Mesothelial cell of epicardium (in vitro differentiated cells): ENCODE results near the gene BORCS5. TPM values are rescaled to one million over a fixed set of nuclear protein-coding genes. Genes with fewer than 3 reads are reported as not detected.

Experiments
- DNase-seq, 2 experiments: peaks; one replicate each; pipeline ENCODE4 v3.0.0; 2021; ENCODE audit warnings: low spot score in 2 of 2; ENCODE audit not compliant: unreplicated experiment in 2 of 2
- H3K27ac Mint-ChIP-seq: 2 replicates; pipeline ENCODE4 v1.8.0; 2021; ENCODE audit warnings: mixed read lengths
- H3K27me3 Mint-ChIP-seq: 2 replicates; pipeline ENCODE4 v1.8.0; 2021; ENCODE audit warnings: low read depth, mixed read lengths
- H3K36me3 Mint-ChIP-seq: 2 replicates; pipeline ENCODE4 v1.8.0; 2021; ENCODE audit warnings: mixed read lengths
- H3K4me1 Mint-ChIP-seq: 2 replicates; pipeline ENCODE4 v1.8.0; 2021; ENCODE audit warnings: mixed read lengths
- H3K4me3 Mint-ChIP-seq: 2 replicates; pipeline ENCODE4 v1.8.0; 2021; ENCODE audit warnings: mild to moderate bottlenecking, moderate library complexity, mixed read lengths
- H3K9me3 Mint-ChIP-seq: 2 replicates; pipeline ENCODE4 v1.8.0; 2021; ENCODE audit warnings: mixed read lengths
- CTCF ChIP-seq: fragments of 200-600 bp; sonication (generic); IDR thresholded peaks from one replicate; pipeline ENCODE4 v1.5.0; 2021; ENCODE audit warnings: antibody characterized with exemption; ENCODE audit not compliant: unreplicated experiment
- total RNA-seq: library from RNA; stranded (reverse); gene quantifications from 3 replicates; pipeline ENCODE4 v1.2.1, GENCODE V29; 2021

BORCS5 gene
- total RNA-seq, 1 donor from 2014 or later = 11.0 TPM

- no peak for TF ChIP-seq CTCF
- Mint-ChIP-seq H3K27ac (no peak overlapping the region), H3K36me3 (peaks cover 5% of the 10 kb centered on the region), H3K4me1 (peaks cover 7% of the 10 kb centered on the region), H3K27me3 (no peaks in the 10 kb centered on the region), H3K9me3 (peaks cover 6% of the 10 kb centered on the region), H3K4me3 (no peak overlapping the region)
- no peak for DNase-seq
Observed at GRCh38 chr12:12441843-12442461, 85.1 kb downstream of the BORCS5 start.

- DNase-seq = no peak
- H3K27ac Mint-ChIP-seq = no peak overlapping the region
- TF ChIP-seq CTCF = no peak
- H3K27me3 Mint-ChIP-seq = no peaks in the 10 kb centered on the region
- no peaks in the 10 kb centered on the region for H3K36me3 Mint-ChIP-seq
- no peaks in the 10 kb centered on the region for H3K9me3 Mint-ChIP-seq
- no peak overlapping the region for H3K4me3 Mint-ChIP-seq
- H3K4me1 Mint-ChIP-seq = peaks cover 7% of the 10 kb centered on the region
Observed at GRCh38 chr12:12442548-12443071, 85.7 kb downstream of the BORCS5 start.

GRCh38 chr12:12443431-12443878 is 86.6 kb downstream of the BORCS5 start:
- H3K9me3 Mint-ChIP-seq = no peaks in the 10 kb centered on the region
- no peak for DNase-seq
- no peaks in the 10 kb centered on the region for H3K27me3 Mint-ChIP-seq
- no peaks in the 10 kb centered on the region for H3K36me3 Mint-ChIP-seq
- peaks cover 7% of the 10 kb centered on the region for H3K4me1 Mint-ChIP-seq
- H3K4me3 Mint-ChIP-seq = no peak overlapping the region
- no peak overlapping the region for H3K27ac Mint-ChIP-seq
- no peak for TF ChIP-seq CTCF

- no peaks in the 10 kb centered on the region for H3K9me3 Mint-ChIP-seq
- no peak overlapping the region for H3K27ac Mint-ChIP-seq
Observed at GRCh38 chr12:12445165-12445881, 88.4 kb downstream of the BORCS5 start.

GRCh38 chr12:12445882-12446181 is 89.0 kb downstream of the BORCS5 start:
- no peaks in the 10 kb centered on the region for H3K9me3 Mint-ChIP-seq
- TF ChIP-seq CTCF = no peak
- H3K4me3 Mint-ChIP-seq = no peak overlapping the region
- no peak for DNase-seq
- no peak overlapping the region for H3K27ac Mint-ChIP-seq
- peaks cover 9% of the 10 kb centered on the region for H3K4me1 Mint-ChIP-seq
- H3K36me3 Mint-ChIP-seq = no peaks in the 10 kb centered on the region
- H3K27me3 Mint-ChIP-seq = no peaks in the 10 kb centered on the region

More at GRCh38 chr12:12445165-12445881, 88.4 kb downstream of the BORCS5 start:
- H3K27me3 Mint-ChIP-seq = no peaks in the 10 kb centered on the region
- no peak overlapping the region for H3K4me3 Mint-ChIP-seq
- H3K4me1 Mint-ChIP-seq = peaks cover 10% of the 10 kb centered on the region
- no peak for TF ChIP-seq CTCF
- no peak for DNase-seq
- H3K36me3 Mint-ChIP-seq = no peaks in the 10 kb centered on the region
